Endothelial cell of umbilical vein (primary cell): ENCODE results near the gene DUOXA1. TPM values are rescaled to one million over a fixed set of nuclear protein-coding genes. Genes with fewer than 3 reads are reported as not detected.

Source experiments
- BruUV-seq: library from RNA; stranded (reverse); fragments of 400-500 nt; replicated peaks from 2 replicates; lab custom pipeline; 2021; lab: Mats Ljungman, UMichigan
- CTCF ChIA-PET: fragments of 300-600, 350-600 bp; sonication (Branson Sonifier 250); formaldehyde crosslinking; loops from one replicate; lab custom pipeline; 2021; ENCODE audit warnings: antibody characterized with exemption, inconsistent platforms; lab: Charles Lee
- POLR2A ChIA-PET: fragments of 300-600, 350-600 bp; sonication (Branson Sonifier 250); formaldehyde crosslinking; loops from one replicate; lab custom pipeline; 2021; ENCODE audit warnings: antibody characterized with exemption, inconsistent platforms; lab: Charles Lee
- DNase-seq: peaks from one replicate; pipeline ENCODE4 v3.0.0-alpha.2; 2011; ENCODE audit warnings: low read depth, low spot score
- FAIRE-seq: peaks from 2 replicates; lab custom pipeline; 2011; peaks lifted over from hg19 to GRCh38; lab: Jason Lieb, UNC
- H2AFZ ChIP-seq: 2 replicates; pipeline ENCODE4 v1.6.0; 2012; ENCODE audit warnings: low read depth, low read length, control low read depth, inconsistent platforms
- H3K27ac ChIP-seq: 2 replicates; pipeline ENCODE4 v1.5.1; 2011; ENCODE audit warnings: low read depth, mild to moderate bottlenecking, control low read depth, low read length, moderate library complexity; ENCODE audit not compliant: insufficient read depth
- H3K27me3 ChIP-seq, 2 experiments: 2 replicates each; pipeline versions ENCODE4 v1.6.0 to v1.6.1; 2011; ENCODE audit warnings: low read length in 2 of 2, mixed read lengths in 1 of 2; ENCODE audit not compliant: control insufficient read depth in 2 of 2, insufficient read depth in 2 of 2
- H3K36me3 ChIP-seq, 2 experiments: 2 replicates in 1 of 2; 3 replicates in 1 of 2; pipeline ENCODE4 v1.5.1; 2011; ENCODE audit warnings: low read length in 2 of 2, mild to moderate bottlenecking in 1 of 2, moderate library complexity in 1 of 2; ENCODE audit not compliant: control insufficient read depth in 2 of 2, insufficient read depth in 2 of 2; ENCODE audit errors: extremely low read depth in 1 of 2
- H3K4me1 ChIP-seq: 3 replicates; pipeline ENCODE4 v1.5.1; 2011; ENCODE audit warnings: mild to moderate bottlenecking, low read length; ENCODE audit not compliant: control insufficient read depth, insufficient read depth; ENCODE audit errors: extremely low read depth
- H3K4me2 ChIP-seq: 2 replicates; pipeline ENCODE4 v1.6.1; 2011; ENCODE audit warnings: low read length, control low read depth, mixed read lengths; ENCODE audit not compliant: insufficient read depth
- H3K4me3 ChIP-seq, 3 experiments: fragments of 200-600 bp in 1 of 3; sonication (generic), shearing (Covaris generic) in 1 of 3; replicated peaks in 1 of 3; 2 replicates each; pipeline ENCODE4 v1.5.1; 2011 to 2016; ENCODE audit warnings: control low read depth in 3 of 3, low read length in 3 of 3, mild to moderate bottlenecking in 2 of 3, inconsistent platforms in 1 of 3, low read depth in 1 of 3, moderate library complexity in 1 of 3; ENCODE audit not compliant: insufficient read depth in 1 of 3
- H3K79me2 ChIP-seq: 2 replicates; pipeline ENCODE4 v1.6.0; 2012; ENCODE audit warnings: low read length, inconsistent platforms; ENCODE audit not compliant: control insufficient read depth, insufficient read depth
- H3K9ac ChIP-seq: replicated peaks from 2 replicates; pipeline ENCODE3; 2011; ENCODE audit warnings: low read length, control low read depth; ENCODE audit not compliant: insufficient read depth; ENCODE audit errors: extremely low read depth
- H3K9me1 ChIP-seq: replicated peaks from 3 replicates; pipeline ENCODE4 v1.6.0; 2011; ENCODE audit warnings: mild to moderate bottlenecking, low read length; ENCODE audit not compliant: control insufficient read depth, insufficient read depth; ENCODE audit errors: extremely low read depth
- H3K9me3 ChIP-seq: replicated peaks from 2 replicates; pipeline ENCODE4 v1.5.1; 2012; ENCODE audit warnings: low read length, inconsistent platforms; ENCODE audit not compliant: control insufficient read depth, insufficient read depth
- H4K20me1 ChIP-seq: replicated peaks from 2 replicates; pipeline ENCODE3; 2011; ENCODE audit warnings: mild to moderate bottlenecking, low read length; ENCODE audit not compliant: control insufficient read depth, insufficient read depth; ENCODE audit errors: extremely low read depth
- EZH2 ChIP-seq: IDR thresholded peaks from 2 replicates; pipeline ENCODE4 v1.6.1; 2012; ENCODE audit warnings: borderline replicate concordance, low read depth, mild to moderate bottlenecking, moderate library complexity, low read length, inconsistent platforms; ENCODE audit not compliant: severe bottlenecking
- FOS ChIP-seq: IDR thresholded peaks from 2 replicates; pipeline ENCODE4 v1.6.1; 2011; ENCODE audit warnings: mild to moderate bottlenecking, low read length, moderate library complexity, borderline replicate concordance; ENCODE audit not compliant: insufficient read depth
- GATA2 ChIP-seq: IDR thresholded peaks from 2 replicates; pipeline ENCODE4 v1.7.0; 2011; ENCODE audit warnings: low read depth, mild to moderate bottlenecking, moderate library complexity, mixed read lengths, low read length; ENCODE audit not compliant: insufficient read length, insufficient read depth
- JUN ChIP-seq: IDR thresholded peaks from 2 replicates; pipeline ENCODE4 v1.6.1; 2011; ENCODE audit warnings: borderline replicate concordance, low read depth; ENCODE audit not compliant: insufficient read length, insufficient read depth
- MYC ChIP-seq: IDR thresholded peaks from one replicate; pipeline ENCODE4 v1.6.1; 2011; ENCODE audit warnings: mild to moderate bottlenecking, low read depth, low read length
- POLR2A ChIP-seq: IDR thresholded peaks from 2 replicates; pipeline ENCODE4 v1.6.1; 2012; ENCODE audit warnings: low read depth, mild to moderate bottlenecking, control low read depth, low read length
- POLR2AphosphoS5 ChIP-seq: IDR thresholded peaks from 2 replicates; pipeline ENCODE4 v1.6.1; 2012; ENCODE audit warnings: low read depth, mild to moderate bottlenecking, control low read depth, low read length, moderate library complexity; ENCODE audit not compliant: insufficient read depth
- dilution Hi-C: fragments of 300-500 bp; cut with MboI; formaldehyde crosslinking; loops from one replicate; pipeline ENCODE4 v1.15.0; 2019; ENCODE audit warnings: low sequenced_read_pairs; ENCODE audit not compliant: extremely low pct_ligation_motif_present
- intact Hi-C: fragments of 100-400 bp; cut with micrococcal nuclease; formaldehyde crosslinking; loops from one replicate; pipeline ENCODE4 v1.10.0; 2022
- polyA plus RNA-seq, 4 experiments: library from polyadenylated mRNA; depleted of rRNA in 3 of 4; stranded (reverse) in 3 of 4; unstranded in 1 of 4; fragments of >200 nt; gene quantifications; 2 replicates each; pipeline versions ENCODE4 v1.2.1 to v1.2.3, GENCODE V29; 2011 to 2012; ENCODE audit warnings: missing spikeins in 1 of 4
- total RNA-seq: library from RNA; stranded (reverse); gene quantifications from 2 replicates; pipeline ENCODE4 v1.2.3, GENCODE V29; 2021
- TF ChIP-seq, protein P1 (sequence below): IDR thresholded peaks from 2 replicates; pipeline ENCODE4 v1.6.1; 2011; ENCODE audit not compliant: insufficient read depth, insufficient read length
- TF ChIP-seq, protein P2 (sequence below), 2 donors: IDR thresholded peaks; 1 replicate in 1 of 2; 2 replicates in 1 of 2; pipeline ENCODE4 v1.5.1; 2011; ENCODE audit warnings: low read length in 2 of 2, mild to moderate bottlenecking in 2 of 2, moderate library complexity in 2 of 2, control low read depth in 1 of 2, inconsistent platforms in 1 of 2, low read depth in 1 of 2; ENCODE audit not compliant: insufficient read depth in 1 of 2; ENCODE audit errors: extremely low read depth in 1 of 2

The DUOXA1 gene
- total and polyA plus RNA-seq, 2 donors (not counting 3 experiments of a cell fraction or from before 2014, with no cell fraction given), result 0.07 TPM; not detected in 1

DNA sequence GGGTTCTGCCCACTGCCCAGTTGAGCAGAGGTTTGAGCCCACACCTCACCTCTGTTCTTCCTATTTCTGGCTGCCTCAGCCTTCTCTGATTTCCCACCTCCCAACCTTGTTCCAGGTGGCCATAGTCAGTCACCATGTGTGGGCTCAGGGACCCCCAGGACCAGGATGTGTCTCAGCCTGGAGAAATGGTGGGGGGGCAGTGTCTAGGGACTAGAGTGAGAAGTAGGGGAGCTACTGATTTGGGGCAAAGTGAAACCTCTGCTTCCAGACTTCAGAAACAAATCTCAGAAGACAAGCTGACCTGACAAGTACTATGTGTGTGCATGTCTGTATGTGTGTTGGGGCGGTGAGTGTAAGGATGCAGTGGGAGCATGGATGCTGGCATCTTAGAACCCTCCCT is 35.2 kb upstream of the DUOXA1 start:
- no peaks in the 10 kb centered on the region for H3K27me3 ChIP-seq
- H3K9me1 ChIP-seq, result no peaks in the 10 kb centered on the region
- H3K4me3 ChIP-seq, result no peak overlapping the region
- H3K79me2 ChIP-seq, result no peaks in the 10 kb centered on the region
- H2AFZ ChIP-seq, result no peak overlapping the region
- no peaks in the 10 kb centered on the region for H3K9me3 ChIP-seq
- no peak overlapping the region for H3K4me2 ChIP-seq
- DNase-seq (no peak), FAIRE-seq (no peak)
- intact Hi-C loops (no loop called here), dilution Hi-C loops (no loop called here)
- peaks cover 3% of the 10 kb centered on the region for H3K4me1 ChIP-seq
- no peak overlapping the region for H3K9ac ChIP-seq
- BruUV-seq, result no TSS peak
- no peaks in the 10 kb centered on the region for H3K36me3 ChIP-seq
- CTCF ChIA-PET, result interaction anchor here (0.7 to 4.2 kb wide), 10 partner anchors 18 to 407 kb away, joined by 3 to 98 read pairs (median 13); partner anchors contain the start of gene GATM
- TF ChIP-seq JUN (no peak), MYC (no peak), FOS (no peak), EZH2 (no peak), POLR2AphosphoS5 (no peak), GATA2 (no peak), POLR2A (no peak)
- TF ChIP-seq, protein P1, sequence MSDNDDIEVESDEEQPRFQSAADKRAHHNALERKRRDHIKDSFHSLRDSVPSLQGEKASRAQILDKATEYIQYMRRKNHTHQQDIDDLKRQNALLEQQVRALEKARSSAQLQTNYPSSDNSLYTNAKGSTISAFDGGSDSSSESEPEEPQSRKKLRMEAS, result no peak
- TF ChIP-seq, protein P2, sequence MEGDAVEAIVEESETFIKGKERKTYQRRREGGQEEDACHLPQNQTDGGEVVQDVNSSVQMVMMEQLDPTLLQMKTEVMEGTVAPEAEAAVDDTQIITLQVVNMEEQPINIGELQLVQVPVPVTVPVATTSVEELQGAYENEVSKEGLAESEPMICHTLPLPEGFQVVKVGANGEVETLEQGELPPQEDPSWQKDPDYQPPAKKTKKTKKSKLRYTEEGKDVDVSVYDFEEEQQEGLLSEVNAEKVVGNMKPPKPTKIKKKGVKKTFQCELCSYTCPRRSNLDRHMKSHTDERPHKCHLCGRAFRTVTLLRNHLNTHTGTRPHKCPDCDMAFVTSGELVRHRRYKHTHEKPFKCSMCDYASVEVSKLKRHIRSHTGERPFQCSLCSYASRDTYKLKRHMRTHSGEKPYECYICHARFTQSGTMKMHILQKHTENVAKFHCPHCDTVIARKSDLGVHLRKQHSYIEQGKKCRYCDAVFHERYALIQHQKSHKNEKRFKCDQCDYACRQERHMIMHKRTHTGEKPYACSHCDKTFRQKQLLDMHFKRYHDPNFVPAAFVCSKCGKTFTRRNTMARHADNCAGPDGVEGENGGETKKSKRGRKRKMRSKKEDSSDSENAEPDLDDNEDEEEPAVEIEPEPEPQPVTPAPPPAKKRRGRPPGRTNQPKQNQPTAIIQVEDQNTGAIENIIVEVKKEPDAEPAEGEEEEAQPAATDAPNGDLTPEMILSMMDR (IDR thresholded peaks at IDR 0.05; ENCODE audit: extremely low read depth in 1 of 2, insufficient read depth in 1 of 2, low read depth in 1 of 2, low read length in 2 of 2), result no peak
- H3K27ac ChIP-seq, result no peak overlapping the region
- POLR2A ChIA-PET, result interaction anchor here (1.3 kb wide), 1 partner anchor 237 kb away, joined by 4 read pairs; a partner anchor contains a TSS
- no peaks in the 10 kb centered on the region for H4K20me1 ChIP-seq
